ENCODE data around the gene NKX1-1.

DNA sequence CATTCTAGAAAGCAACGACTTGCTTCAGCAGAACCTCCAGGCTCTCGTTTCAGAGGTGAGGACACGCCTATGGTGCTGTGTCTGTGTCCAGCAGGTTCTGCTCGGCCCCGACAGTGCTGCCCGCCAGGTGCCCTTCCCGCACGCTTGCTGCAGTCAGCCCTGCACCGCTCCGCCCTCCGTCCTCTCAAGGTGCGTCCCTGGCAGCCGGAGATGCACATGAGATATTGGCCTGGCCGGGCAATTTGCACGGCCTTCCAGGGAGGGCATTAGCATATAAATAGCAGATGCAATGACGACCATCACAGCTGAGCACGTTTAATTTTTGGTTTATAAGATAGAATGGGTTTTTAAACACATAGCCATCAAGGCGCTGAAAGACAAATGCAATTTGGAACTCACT is 44.8 kb downstream of the NKX1-1 start:
- TF ChIP-seq, protein P1, sequence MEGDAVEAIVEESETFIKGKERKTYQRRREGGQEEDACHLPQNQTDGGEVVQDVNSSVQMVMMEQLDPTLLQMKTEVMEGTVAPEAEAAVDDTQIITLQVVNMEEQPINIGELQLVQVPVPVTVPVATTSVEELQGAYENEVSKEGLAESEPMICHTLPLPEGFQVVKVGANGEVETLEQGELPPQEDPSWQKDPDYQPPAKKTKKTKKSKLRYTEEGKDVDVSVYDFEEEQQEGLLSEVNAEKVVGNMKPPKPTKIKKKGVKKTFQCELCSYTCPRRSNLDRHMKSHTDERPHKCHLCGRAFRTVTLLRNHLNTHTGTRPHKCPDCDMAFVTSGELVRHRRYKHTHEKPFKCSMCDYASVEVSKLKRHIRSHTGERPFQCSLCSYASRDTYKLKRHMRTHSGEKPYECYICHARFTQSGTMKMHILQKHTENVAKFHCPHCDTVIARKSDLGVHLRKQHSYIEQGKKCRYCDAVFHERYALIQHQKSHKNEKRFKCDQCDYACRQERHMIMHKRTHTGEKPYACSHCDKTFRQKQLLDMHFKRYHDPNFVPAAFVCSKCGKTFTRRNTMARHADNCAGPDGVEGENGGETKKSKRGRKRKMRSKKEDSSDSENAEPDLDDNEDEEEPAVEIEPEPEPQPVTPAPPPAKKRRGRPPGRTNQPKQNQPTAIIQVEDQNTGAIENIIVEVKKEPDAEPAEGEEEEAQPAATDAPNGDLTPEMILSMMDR (IDR thresholded peaks at IDR 0.05; ENCODE audit: low read depth, low read length, poor library complexity, severe bottlenecking), result no peak
- no peak for TF ChIP-seq EZH2phosphoT487 (IDR thresholded peaks at IDR 0.05; ENCODE audit: borderline replicate concordance, low read length)
